ENCODE measurements around the gene FAM184A.

Gene FAM184A

DNA sequence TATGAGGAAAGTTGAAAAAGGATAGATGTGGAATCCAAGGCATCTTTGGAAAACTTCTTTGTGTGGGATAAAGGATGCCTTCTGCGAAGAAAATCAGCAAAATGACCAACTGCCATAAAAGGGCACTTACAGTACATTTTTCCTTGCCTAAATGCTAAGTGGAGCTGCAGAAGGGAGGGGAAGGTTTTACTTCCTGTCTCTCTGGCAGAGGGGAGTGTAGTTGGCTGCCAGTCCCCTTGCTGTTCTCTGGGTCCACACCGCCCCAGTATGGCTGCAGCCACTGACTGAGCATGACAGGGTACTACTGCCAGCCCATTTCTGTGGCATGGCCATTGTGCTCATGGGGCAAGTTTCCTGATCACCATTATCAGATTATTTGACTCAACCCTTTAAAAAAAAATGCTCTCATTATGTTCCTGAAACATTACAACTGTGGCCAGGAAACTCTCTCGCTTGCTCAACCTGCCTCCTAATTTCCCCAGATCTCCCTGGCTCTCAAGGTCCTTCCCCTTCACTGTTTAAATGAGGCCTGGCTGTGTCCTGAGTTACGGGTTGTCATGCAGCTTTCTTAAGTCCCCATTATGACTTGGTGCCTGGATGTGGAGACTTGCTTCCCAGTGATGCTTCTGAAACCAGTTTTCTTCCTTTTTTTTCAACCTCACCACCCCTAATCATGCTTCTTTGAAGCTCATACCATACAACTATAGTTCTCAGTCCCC lies 34.5 kb upstream of the FAM184A start:
- no peak overlapping the region for H3K4me3 ChIP-seq (ENCODE audit: low read depth, low read length)
- no peak for DNase-seq (ENCODE audit: low read depth, low spot score)
- TF ChIP-seq, protein P1, sequence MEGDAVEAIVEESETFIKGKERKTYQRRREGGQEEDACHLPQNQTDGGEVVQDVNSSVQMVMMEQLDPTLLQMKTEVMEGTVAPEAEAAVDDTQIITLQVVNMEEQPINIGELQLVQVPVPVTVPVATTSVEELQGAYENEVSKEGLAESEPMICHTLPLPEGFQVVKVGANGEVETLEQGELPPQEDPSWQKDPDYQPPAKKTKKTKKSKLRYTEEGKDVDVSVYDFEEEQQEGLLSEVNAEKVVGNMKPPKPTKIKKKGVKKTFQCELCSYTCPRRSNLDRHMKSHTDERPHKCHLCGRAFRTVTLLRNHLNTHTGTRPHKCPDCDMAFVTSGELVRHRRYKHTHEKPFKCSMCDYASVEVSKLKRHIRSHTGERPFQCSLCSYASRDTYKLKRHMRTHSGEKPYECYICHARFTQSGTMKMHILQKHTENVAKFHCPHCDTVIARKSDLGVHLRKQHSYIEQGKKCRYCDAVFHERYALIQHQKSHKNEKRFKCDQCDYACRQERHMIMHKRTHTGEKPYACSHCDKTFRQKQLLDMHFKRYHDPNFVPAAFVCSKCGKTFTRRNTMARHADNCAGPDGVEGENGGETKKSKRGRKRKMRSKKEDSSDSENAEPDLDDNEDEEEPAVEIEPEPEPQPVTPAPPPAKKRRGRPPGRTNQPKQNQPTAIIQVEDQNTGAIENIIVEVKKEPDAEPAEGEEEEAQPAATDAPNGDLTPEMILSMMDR (IDR thresholded peaks at IDR 0.05; ENCODE audit: low read depth, low read length) = no peak
- in situ Hi-C loops (cut with HindIII; ENCODE audit: low sequenced_read_pairs) = no loop called here

DNA sequence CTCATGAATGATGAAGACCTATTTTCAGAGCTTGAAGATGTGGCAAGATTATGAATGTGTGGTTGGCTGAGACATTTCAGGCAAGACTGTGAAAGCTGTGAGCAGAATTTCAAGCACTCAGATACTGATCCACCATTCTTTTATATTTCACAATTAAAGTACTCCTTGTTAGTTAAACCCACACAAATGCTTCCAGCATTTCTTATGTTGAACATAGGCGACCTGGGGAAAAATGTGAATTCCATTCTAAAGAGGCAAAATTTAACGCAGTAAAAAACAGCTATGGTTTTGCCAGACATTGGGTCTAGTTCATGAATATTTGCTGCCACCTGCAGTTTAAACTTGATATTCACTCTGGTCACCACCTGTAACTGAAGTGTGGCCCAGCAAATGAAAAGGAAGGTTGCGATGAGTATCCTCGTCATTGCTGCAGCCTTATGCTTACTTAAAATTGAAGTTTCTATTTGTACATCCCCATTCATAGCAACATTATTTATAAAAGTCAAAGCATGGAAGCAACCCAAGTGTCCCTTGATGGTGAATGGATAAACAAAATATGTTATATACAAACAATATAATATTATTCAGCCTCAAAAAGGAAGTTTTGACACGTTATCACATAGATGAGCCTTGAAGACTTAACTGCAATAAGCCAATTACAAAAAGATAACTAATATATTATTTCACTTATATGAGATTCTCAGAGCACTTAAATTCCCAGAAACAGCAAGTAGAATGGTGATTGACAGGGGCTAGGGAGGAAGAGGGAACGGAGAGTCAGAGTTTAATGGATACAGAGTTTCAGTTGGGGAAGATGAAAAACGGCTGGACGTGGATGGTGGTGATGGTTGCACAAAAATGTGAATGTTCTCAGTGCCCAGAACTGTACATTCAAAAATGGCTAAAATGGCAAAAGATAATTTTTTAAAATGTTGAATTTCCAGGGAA lies 32.4 kb upstream of the FAM184A start:
- H3K4me3 ChIP-seq (ENCODE audit: low read depth, low read length) = no peak overlapping the region
- DNase-seq (ENCODE audit: low read depth, low spot score) = peak; percentile 70
- TF ChIP-seq, protein P1 (IDR thresholded peaks at IDR 0.05; ENCODE audit: low read depth, low read length) = peak; percentile 48
- in situ Hi-C loops (cut with HindIII; ENCODE audit: low sequenced_read_pairs) = no loop called here

DNA sequence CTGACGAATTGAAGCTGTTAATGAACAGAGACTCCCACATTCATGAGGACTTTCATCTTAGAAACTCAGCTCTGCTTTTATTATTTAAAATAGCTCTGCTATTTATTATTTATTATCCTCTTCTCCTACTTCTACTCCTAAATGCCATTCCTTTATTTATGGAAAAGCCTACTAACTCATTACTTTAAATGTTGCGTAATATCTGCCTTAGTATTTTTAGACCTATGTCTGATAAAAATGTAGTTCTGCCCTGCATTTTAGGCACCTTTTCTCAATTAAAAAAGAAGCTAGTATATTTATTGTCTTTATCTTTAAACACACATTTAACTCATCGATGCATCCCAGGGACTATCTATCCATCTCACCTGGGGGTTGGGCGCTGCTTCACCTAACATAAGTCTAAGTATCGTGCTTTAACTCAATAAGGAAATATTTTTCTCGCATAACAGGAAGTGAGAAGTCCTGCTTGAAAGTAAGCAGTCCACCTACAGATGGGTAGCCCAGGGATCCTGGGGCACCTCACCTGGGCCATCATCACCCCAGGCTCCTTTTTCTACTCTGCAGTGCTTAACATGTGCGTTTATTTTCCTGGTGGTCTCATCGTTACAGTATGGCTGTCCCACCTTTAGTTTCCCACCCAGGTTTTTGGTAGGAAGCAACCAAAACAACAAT lies 31.3 kb upstream of the FAM184A start:
- TF ChIP-seq, protein P1 (IDR thresholded peaks at IDR 0.05; ENCODE audit: low read depth, low read length) = no peak
- H3K4me3 ChIP-seq (ENCODE audit: low read depth, low read length) = no peak overlapping the region
- no peak for DNase-seq (ENCODE audit: low read depth, low spot score)
- in situ Hi-C loops (cut with HindIII; ENCODE audit: low sequenced_read_pairs) = no loop called here

DNA sequence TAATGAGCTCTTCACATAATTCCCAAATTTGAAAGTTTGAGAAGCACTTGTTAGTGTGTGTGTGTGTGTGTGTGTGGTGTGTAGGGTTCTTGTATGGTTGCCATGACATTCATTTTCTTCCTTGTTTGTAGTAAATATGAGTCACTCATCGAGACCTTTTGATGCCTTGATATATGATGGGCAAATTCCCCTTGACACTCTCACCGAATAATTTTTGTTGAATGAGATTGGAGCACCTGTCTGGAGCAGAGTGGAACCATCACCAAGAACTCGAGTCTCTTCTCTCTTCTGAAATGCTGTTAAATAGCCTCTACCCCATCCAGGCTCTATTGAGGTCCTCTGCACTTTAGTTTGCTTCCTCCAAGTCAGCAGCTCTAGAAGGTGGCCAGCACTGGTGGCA lies 29.6 kb upstream of the FAM184A start:
- in situ Hi-C loops (cut with HindIII; ENCODE audit: low sequenced_read_pairs) = no loop called here
- no peak for DNase-seq (ENCODE audit: low read depth, low spot score)
- TF ChIP-seq, protein P1 (IDR thresholded peaks at IDR 0.05; ENCODE audit: low read depth, low read length) = no peak
- H3K4me3 ChIP-seq (ENCODE audit: low read depth, low read length) = no peak overlapping the region

- in situ Hi-C loops (cut with HindIII; ENCODE audit: low sequenced_read_pairs) = no loop called here
- no peak overlapping the region for H3K4me3 ChIP-seq (ENCODE audit: low read depth, low read length)
- TF ChIP-seq, protein P1 (IDR thresholded peaks at IDR 0.05; ENCODE audit: low read depth, low read length) = no peak
- no peak for DNase-seq (ENCODE audit: low read depth, low spot score)
Measured at GRCh38 chr6:119105282-119105681, 26.8 kb upstream of the FAM184A start.

DNA sequence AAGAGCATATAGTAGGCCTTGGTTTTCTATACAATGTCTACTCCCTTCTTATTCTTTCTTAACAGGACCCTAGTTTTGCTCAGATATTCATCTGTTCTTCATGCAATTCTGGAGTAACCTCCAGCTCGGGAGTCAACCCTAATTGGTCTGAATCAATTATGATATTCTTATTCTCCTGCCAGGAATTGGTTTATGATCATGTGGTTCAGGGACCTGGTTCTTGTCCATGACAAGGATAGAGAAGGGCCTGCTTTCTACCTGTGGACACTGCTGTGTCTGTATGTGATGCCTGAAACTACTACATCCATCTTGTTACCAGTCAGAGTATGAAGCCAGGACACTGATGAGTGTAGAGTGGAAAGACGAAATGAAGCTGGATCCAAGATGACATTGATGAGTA lies 24.4 kb upstream of the FAM184A start:
- TF ChIP-seq, protein P1 (IDR thresholded peaks at IDR 0.05; ENCODE audit: low read depth, low read length) = no peak

More for the DNA sequence above, 24.4 kb upstream of the FAM184A start:
- H3K4me3 ChIP-seq (ENCODE audit: low read depth, low read length) = no peak overlapping the region
- in situ Hi-C loops (cut with HindIII; ENCODE audit: low sequenced_read_pairs) = no loop called here
- DNase-seq (ENCODE audit: low read depth, low spot score) = no peak
